GM21447 (cell line): ENCODE results near the gene SPATA31E1.

Experiments
- ATAC-seq: cut with Tn5 transposase; IDR thresholded peaks from one replicate; pipeline ENCODE4 v1.9.1; 2021; ENCODE audit not compliant: unreplicated experiment

Gene SPATA31E1

DNA sequence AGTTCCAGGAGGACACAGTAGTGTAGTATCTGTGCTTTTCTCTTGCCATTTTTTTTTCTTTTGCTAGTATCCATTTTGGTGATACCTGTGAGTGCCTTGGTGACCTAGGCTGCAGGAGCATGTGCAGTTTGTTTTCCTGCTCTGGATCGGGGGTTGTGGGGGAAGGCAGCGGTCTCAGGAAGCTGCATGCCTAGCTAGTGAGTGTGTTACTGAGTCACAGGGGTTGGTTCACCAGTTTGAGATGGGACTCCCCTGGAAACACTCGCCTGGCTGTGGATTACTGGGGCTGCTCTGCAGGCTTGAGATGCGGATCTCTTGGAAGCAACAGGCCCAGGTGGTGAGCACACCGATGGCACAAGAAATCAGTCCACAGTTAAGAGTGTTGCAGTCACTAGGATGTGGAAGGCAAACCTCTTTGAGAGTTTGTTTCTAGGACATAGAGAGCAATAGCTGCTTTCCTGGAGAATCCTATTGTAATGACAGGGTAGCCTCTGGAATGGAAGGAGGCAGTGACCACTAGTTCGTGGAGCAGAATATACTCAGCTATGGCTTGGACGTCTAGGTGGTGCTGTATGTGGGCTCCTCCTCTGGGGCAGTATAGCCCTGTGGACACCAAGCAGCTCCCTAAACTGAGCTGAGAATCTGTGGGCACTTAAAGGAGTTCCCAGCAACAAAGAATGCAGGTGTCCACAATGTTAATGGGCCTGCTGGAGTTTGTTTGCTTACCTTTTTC is 20.0 kb upstream of the SPATA31E1 start:
- ATAC-seq: no peak

- no peak for ATAC-seq
Measured at GRCh38 chr9:87863882-87864465, 18.7 kb upstream of the SPATA31E1 start.

DNA sequence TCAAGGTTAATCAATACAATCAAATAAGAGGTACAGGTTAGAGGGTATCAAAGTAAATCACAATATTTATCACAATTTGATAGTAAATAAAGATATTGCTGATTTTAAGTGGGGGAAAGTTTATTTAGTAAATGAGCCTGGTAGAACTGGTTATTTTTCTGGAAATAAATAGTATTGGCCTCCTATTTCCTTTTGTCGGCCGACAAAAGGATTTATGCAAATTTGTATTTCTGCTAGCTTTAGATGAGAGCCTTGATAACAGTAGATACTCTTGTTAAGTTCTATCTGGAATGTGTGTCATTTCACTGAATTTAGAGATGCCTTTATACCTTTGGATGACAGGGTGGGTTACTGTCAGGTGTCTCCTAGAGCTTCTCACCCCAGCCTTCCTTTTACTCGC is 17.8 kb upstream of the SPATA31E1 start:
- ATAC-seq: no peak

- no peak for ATAC-seq
Measured at GRCh38 chr9:87865626-87866025, 17.1 kb upstream of the SPATA31E1 start.

DNA sequence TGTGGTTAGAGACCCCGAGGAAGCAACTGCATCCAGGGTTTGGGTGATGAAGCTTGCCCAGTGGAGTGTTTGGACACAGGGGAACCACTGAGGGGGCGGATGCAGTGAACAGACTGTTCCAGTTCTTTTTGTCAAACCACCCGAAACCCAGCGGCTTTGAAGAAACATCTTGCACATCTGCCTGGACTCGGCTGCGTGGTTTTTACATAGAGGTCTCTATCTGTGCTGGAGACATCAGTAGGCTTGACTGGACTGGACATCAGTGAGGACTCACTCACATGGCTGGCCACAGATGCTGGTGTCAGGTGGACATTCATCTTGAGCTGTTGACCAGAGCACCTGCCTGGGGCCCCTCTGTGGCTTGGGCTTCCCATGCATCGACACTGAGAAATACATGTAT is 15.3 kb upstream of the SPATA31E1 start:
- ATAC-seq: no peak

DNA sequence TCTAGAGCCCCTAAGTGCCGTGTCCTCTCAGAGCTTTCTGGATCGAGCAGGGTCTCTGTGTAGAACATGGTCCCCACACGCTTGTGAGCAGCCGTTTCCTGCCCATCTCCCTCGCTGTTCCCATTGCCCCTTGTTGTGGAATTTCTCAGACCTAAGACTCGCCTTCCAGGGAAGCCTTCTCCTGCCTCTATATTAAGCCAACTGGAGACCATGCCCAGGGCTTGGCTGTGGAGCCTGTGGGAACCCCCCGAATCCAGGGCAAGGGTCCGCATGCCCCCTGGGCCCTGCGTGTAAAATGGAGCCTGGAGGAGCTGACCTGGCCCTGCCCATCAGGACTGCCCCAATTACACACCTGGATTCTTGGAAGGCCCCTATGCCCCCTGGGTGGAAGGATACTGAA is 14.5 kb upstream of the SPATA31E1 start:
- ATAC-seq: no peak

GRCh38 chr9:87868635-87869034 is 14.0 kb upstream of the SPATA31E1 start:
- no peak for ATAC-seq

DNA sequence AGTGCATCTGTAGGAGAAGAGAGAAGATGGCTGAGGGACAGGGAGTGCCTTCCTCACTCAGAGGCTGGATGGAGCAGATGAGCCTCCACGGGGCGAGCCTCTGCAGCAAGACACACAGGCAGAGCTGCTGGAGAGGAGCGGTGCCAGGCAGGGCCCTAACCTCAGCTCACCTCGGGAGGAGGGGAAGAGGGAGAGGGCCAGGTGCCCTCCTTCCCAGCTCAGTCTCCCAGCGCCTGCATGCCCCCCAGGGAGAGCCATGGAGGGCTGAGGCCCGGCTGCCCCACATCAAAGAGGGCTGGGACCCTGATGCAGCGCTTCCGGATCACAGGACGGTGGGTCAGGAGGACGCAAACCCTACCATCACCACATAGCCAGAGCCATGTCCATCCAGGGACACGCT is 13.6 kb upstream of the SPATA31E1 start:
- ATAC-seq: no peak

GRCh38 chr9:87871425-87872078 is 11.1 kb upstream of the SPATA31E1 start:
- ATAC-seq: no peak

DNA sequence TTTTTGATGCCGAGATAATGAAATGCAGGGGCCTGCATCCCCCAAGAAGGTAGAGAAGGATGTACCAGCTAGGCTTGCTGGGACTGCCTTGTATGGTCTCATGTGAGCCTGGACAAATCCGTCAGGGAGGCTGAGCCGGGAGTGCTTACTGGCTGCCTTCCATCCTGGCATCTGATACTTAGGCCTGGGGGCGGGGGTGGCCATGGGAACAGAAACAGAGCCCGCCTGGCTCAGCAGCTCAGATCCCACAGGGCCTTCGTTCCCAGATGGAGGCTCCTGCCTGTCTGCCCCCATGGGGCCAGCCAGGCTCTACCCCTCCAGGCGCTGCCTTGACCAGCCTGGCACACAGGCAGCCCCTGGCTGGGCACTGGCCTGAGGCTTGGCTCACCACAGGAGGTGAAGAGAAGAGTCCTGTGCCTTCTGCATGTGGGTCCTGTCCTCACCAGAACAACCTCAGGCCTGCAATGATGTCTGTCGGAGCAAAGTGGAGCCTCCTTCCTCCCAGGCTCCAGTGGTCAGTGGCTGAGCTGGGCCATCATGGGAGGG is 10.5 kb upstream of the SPATA31E1 start:
- ATAC-seq: no peak

DNA sequence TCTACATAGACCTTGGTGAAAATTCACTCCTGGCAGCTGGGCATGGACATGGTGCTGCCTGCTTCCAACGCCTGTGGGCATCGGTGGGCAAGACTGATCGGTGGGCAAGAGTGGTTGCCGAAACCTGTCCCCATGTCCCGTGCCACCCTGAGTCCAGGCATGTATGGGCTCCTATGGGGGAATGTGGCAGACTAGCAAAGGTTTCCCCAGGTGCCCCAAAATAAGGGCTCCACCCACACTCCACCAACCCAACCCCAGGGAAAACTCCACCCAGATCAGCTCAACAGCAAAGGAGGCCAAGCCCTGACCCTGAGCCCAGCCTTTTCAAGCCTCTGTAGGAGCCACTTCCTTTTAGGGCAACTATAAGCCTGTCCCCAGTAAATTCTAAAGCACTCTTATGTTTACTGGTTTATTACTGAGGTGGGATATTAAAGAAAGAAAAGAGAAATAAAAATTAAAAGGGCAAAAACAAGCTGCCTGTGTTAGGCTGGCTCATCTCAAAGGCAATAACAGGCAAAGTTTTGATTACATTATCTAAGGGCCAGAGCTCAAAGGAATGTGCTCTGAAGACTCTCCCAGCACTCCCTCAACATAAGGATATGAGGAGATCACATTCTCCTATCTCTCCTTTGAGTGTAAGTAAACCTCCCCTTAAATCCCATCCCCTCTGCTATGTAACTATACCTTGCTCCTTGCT is 8.9 kb upstream of the SPATA31E1 start:
- ATAC-seq: no peak

DNA sequence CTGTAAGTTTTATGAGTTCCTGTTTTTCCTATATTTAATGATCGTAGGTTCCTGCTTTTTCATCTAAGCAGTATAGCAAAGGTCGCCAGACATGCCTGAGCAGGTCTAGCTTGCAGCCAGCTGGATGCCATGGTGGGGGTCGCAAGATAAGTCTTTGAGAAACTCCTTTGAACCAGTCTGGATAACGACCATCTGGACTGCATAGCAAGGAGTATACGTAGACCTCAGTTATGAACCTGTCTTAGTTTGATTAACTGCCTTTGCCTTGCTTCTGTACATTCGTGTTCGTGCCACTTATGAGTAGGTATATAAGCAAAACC is 8.4 kb upstream of the SPATA31E1 start:
- no peak for ATAC-seq

DNA sequence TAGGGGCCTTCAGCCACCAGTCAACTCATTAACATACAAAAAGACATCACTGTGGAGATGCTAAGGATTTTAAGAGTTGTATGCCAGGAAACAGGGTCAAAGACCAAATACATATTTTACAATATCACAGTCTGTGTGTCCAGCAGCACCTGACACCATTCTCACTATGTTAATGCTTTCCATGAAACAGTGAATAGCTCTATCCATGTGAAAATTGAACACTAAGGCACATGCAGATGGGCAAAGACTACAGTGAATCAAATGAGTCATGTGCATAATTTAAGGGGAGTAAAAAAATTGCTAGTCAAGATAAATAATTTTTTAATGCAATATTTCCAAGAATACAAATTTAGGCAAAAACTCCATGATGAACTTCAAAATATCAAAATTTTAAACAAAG is 7.6 kb upstream of the SPATA31E1 start:
- no peak for ATAC-seq

GRCh38 chr9:87875831-87876545 is 6.7 kb upstream of the SPATA31E1 start:
- ATAC-seq: no peak

GRCh38 chr9:87876708-87877107 is 6.0 kb upstream of the SPATA31E1 start:
- no peak for ATAC-seq

DNA sequence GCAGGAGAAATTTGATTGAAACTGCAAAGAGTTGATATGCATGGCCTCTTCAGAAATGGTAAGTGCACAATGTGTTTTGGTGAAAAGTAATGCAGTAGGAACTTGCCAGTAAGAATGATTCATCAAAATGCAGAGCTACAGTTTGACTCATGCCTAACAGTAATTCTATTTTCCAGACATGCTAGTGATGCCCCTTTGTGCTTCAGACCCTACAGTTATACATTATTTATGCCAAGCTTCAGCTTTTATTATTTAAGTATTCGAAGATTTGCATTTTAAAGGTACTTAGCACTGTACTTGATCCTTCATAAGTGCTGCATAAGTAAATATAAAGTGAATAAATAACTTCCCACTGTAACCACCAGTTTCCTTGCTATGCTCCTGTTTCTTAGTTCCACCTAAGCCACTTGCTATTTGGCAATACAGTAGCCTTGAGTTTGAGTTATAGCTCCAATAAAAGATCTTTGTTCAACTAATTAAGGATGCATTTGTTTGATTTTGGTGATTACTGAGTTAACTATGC is 3.6 kb upstream of the SPATA31E1 start:
- ATAC-seq: no peak

DNA sequence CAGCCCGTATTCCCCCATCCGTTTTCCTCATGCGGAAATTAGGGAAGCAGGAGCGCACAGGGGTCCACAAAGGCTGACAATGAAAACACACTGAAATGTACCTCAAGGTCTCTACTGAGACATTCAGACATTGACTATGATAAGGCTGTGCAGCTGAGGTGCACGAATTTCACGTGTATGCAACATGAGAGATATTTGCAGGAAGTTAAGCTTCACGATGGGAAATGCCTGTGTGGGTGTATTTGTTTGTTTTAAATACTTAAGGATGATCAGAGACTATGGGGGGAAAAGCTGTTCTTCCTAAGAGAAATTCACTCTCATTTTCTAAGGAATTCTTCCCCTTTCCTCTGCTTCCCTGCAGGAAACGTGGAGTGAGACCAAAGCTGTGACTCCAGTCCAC is 2.6 kb upstream of the SPATA31E1 start:
- ATAC-seq: no peak

DNA sequence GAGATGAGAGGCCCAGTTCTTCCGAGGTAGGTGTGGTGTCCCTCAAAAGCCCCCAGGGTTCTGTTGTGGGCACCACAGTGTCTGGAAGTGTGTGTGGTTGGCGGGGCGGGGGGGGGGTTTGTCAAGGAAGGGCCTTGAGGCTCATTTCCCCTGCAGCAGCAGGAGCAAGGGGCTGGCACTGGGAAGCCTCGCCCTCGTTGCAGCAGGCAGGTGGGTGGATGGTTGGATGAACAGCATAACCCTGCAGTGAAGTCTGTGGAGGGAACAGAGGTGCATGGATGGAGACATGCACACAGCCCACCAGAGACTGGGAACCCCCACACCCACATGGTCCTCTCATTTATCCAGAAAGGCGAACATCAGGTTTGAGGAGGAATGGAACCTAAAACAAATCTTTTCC is 2.0 kb upstream of the SPATA31E1 start:
- ATAC-seq: no peak

- no peak for ATAC-seq
Measured at GRCh38 chr9:87883274-87883673, 597 bp downstream of the SPATA31E1 start.

DNA sequence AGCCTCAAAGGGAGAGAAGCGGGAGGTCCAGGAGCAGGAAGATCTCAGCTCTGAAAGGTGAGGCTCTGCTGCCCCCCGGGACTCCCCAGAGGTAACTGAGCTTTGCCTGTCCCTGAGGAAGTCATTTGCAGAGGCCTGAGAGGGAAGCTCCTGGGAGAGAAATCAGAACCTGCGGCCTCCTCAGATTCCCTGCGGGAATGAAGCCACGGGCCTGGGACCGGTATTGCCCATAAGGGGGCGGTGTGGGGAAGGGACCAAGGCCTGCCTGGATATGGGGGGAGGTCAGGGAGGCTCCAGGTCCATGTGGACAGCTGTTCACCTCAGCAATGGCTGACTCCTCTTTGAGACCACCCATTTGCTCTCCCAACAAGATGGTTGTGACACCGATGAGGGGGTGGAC is 1.3 kb downstream of the SPATA31E1 start:
- no peak for ATAC-seq
